Neural progenitor cell (in vitro differentiated cells): ENCODE results near the gene CD248.

Experiments
- CTCF ChIP-seq: fragments of 200-600 bp; sonication (generic); IDR thresholded peaks from 2 replicates; pipeline ENCODE4 v1.5.1; 2017; ENCODE audit warnings: antibody characterized with exemption, mild to moderate bottlenecking
- EZH2 ChIP-seq: fragments of 200-600 bp; sonication (generic); IDR thresholded peaks from 2 replicates; pipeline ENCODE4 v1.6.1; 2017; ENCODE audit warnings: antibody characterized with exemption, mild to moderate bottlenecking, moderate library complexity

GRCh38 chr11:66317723-66318599 lies 1.1 kb upstream of the CD248 start:
- TF ChIP-seq CTCF (no peak), EZH2 (no peak)
